Upper lobe of left lung (tissue), 4 donors: ENCODE results near the gene SRPRB.

Experiments used
- POLR2A ChIP-seq, 4 donors: fragments of 450-650 bp; IDR thresholded peaks; one replicate each; pipeline ENCODE4 v1.5.1; 2016 to 2017; ENCODE audit warnings: antibody characterized with exemption in 4 of 4, mild to moderate bottlenecking in 2 of 4
- TF ChIP-seq, protein P1 (sequence below), 6 experiments: fragments of 450-650 bp in 4 of 6; fragments of 200-600 bp in 2 of 6; sonication (generic) in 2 of 6; IDR thresholded peaks; one replicate each; pipeline ENCODE4 v1.5.1; 2016 to 2019; ENCODE audit warnings: antibody characterized with exemption in 6 of 6

DNA sequence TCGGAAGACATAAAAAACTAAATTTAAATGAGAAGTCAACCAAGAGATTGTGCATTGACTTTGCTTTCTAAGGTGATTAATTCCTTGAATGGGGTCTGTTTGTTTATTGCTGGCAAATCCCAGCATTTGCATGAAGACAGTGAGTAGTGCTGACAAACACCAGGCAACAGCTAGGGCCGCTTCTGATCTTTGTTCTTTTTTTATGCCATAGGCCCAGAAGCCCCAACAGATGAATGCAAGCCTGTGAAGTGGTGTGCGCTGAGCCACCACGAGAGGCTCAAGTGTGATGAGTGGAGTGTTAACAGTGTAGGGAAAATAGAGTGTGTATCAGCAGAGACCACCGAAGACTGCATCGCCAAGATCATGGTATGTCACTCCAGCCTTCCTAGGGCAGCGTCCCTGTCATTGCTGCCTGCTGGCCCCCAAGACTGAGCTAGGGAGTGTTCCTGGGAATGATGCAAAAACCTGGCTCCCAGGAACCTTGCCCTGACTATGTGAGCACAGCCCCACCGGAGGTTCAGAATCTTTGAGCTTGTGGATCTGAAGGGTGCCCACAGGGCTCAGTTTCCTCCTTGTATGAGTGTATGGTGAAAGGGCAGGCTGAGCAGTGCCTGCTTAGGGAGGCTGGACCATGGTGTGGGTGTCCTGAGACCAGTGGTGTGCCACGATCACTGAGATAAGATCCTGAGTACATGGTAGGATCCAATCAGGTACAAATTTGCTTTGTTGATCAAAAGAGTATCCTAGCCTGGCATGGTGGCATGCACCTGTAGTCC, 46.5 kb upstream of the SRPRB start:
- TF ChIP-seq, protein P1, sequence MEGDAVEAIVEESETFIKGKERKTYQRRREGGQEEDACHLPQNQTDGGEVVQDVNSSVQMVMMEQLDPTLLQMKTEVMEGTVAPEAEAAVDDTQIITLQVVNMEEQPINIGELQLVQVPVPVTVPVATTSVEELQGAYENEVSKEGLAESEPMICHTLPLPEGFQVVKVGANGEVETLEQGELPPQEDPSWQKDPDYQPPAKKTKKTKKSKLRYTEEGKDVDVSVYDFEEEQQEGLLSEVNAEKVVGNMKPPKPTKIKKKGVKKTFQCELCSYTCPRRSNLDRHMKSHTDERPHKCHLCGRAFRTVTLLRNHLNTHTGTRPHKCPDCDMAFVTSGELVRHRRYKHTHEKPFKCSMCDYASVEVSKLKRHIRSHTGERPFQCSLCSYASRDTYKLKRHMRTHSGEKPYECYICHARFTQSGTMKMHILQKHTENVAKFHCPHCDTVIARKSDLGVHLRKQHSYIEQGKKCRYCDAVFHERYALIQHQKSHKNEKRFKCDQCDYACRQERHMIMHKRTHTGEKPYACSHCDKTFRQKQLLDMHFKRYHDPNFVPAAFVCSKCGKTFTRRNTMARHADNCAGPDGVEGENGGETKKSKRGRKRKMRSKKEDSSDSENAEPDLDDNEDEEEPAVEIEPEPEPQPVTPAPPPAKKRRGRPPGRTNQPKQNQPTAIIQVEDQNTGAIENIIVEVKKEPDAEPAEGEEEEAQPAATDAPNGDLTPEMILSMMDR (IDR thresholded peaks at IDR 0.05), result no peak
- TF ChIP-seq POLR2A (IDR thresholded peaks at IDR 0.05), result no peak
